PC-9 (cell line): ENCODE data around the gene HERPUD2.

ENCODE experiments used
- EZH2 ChIP-seq: fragments of 200-600 bp; sonication (generic); IDR thresholded peaks from 2 replicates; pipeline ENCODE4 v1.8.0; 2017; ENCODE audit warnings: antibody characterized with exemption, low read depth
- TF ChIP-seq, protein P1 (sequence below): fragments of 200-600 bp; sonication (generic); conservative IDR thresholded peaks from 2 replicates; pipeline ENCODE4 v1.6.1; 2017; ENCODE audit warnings: mixed run types, antibody characterized with exemption, mild to moderate bottlenecking, moderate library complexity

DNA sequence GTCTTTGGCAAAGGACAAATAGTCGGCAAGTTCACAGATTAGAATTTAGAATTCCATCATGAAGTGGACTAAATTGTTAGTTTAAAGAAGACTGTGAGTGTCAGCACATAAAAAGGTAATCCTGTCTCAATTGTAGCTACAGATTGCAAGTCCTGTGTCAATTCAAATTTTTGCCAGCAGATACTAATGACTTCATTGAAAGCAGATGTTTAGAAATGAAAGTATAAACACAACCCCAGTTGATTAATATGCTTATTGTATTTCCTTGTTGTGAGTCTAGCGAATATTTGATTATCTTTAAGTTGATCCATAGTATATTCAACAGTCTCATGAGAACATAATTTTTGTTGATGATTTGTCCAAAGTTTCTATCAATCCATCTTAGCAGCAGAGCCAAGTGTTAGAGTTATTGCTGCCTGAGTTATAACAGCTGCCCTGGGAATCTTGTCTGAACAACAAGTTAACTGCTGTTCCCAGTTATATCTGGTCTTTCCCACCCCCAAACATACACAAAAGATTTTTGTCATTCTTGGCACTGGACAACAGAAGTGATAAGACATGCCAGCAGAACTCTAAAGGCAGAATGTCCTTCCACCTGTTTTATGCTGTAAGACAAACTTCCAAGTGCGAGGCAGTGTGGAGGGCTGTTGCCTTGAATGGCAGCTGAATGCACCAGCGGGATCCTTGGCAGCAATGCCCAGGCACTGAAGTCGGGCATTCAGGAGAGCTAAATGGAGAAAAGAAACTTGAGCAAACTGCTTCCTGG is 21.3 kb upstream of the HERPUD2 start:
- TF ChIP-seq, protein P1, sequence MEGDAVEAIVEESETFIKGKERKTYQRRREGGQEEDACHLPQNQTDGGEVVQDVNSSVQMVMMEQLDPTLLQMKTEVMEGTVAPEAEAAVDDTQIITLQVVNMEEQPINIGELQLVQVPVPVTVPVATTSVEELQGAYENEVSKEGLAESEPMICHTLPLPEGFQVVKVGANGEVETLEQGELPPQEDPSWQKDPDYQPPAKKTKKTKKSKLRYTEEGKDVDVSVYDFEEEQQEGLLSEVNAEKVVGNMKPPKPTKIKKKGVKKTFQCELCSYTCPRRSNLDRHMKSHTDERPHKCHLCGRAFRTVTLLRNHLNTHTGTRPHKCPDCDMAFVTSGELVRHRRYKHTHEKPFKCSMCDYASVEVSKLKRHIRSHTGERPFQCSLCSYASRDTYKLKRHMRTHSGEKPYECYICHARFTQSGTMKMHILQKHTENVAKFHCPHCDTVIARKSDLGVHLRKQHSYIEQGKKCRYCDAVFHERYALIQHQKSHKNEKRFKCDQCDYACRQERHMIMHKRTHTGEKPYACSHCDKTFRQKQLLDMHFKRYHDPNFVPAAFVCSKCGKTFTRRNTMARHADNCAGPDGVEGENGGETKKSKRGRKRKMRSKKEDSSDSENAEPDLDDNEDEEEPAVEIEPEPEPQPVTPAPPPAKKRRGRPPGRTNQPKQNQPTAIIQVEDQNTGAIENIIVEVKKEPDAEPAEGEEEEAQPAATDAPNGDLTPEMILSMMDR = no peak
- no peak for TF ChIP-seq EZH2
